Stimulated activated CD4-positive, alpha-beta T cell treated with anti-CD3 and anti-CD28 coated beads, Interleukin-4, amount 100 ng/mL, for 48 hours (primary cell): Measurements from ENCODE around the gene PROZ.

Source experiments
- DNase-seq, 2 donors: peaks; one replicate each; pipeline ENCODE4 v3.0.0-alpha.2; 2020; ENCODE audit warnings: low read depth in 2 of 2

PROZ gene

DNA sequence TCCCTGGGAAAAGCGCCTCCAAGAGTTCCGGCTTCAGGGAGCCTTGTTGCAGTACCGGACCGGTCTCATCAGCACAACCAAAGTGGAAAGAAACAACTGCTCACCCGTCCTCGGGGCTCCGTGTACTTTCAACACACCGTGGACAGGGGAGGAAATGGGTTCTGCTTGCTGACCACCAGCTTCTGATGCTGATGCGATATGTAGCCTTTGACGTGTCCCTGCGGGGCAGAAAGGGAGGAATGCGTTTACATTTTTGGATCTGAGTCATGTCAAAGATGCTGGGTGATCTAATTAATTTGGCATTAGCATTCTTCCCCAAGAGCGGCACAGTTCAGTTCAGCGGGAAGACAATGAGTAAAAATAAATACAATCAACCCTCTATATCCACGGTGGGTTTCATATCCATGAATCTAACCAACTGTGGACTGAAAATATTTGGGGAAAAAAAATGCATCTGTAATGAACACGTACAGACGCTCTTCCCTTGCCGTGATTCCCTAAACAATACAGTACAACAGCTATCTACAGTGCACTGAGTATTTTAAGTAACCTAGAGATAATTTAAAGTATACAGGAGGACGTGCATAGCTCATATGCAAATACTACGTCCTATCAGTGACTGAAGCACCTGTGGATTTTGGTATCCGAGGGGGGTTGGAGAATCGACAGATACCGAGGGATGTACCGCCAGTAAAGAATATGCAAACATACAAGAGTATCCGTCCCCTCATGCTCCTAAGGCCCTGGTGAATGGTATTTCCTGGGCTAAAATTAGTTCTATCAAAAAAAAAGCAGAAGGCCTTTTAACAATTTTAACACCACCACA, 19.8 kb downstream of the PROZ start:
- DNase-seq, result no peak

DNA sequence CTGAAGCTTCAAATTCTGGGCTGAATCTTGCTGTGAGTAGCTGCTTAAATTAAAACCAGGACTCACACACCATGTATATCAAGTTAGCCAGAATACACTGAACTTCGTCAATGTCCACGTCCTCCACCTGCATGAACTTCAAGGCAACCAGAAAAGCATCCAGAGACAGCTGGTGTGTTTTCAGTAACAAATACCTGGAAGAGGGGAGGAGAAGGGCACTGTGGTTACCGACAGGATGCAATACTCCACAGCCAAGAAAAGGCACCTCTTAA, 20.4 kb downstream of the PROZ start:
- no peak for DNase-seq

DNA sequence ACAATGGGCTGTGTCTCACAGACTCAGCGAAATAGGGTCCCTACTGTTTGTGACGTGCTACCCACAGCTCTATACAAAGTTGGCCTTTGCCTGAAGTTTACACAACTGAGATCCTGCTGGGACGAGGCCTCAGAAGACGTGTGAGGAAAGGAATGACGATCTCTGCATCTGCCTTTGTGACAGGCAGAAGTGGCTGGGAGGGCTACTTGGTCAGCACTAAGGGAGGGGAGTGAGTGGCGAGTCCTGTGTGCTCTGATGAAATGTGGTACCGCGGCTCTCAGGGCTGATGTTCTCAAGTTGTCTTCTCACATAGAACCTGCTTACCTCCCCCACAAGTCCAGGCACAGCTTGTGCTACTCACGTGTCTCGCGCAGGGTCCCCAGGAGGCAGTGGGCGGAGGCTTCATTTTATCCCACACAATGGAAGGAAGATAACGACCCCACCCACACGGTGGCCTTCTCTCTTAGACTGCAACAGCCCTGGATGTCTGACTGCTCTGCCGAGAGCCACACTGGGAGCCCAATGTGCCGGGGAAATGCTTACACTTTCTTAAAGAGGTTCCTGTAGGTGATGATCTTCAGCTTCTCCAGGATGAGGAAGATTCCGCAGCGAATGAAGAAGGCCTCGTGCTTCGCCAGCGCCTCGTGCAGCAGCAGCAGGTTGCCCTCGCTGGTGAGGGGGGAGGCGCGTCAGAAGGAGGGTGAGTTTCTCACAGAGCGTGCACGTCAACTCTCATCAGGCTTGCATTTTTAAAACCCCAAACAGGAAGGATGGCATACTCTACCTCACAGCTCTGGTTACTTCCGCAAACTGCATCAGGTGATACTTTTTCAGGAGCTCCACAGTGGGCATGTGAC, 21.2 kb downstream of the PROZ start:
- DNase-seq, result no peak

DNA sequence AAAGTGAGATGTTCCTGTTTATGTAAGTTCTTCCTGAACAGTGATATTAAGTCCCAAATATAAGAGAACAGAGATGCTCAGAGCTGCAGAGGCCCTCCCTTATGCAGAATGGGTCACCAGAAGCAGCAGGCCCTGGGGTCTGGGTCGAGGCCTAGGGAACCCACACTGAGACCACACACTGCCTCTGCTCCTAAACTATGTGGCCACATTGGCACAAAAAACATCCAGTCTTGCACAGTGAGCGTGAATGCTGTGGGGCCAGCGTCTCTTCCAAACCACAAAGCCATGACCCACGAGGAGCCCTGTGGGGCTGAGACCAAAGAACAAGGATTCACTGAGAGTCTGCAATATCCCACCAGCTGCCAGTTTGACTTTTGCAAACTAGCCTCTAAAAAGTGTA, 23.6 kb downstream of the PROZ start:
- DNase-seq, result no peak

DNA sequence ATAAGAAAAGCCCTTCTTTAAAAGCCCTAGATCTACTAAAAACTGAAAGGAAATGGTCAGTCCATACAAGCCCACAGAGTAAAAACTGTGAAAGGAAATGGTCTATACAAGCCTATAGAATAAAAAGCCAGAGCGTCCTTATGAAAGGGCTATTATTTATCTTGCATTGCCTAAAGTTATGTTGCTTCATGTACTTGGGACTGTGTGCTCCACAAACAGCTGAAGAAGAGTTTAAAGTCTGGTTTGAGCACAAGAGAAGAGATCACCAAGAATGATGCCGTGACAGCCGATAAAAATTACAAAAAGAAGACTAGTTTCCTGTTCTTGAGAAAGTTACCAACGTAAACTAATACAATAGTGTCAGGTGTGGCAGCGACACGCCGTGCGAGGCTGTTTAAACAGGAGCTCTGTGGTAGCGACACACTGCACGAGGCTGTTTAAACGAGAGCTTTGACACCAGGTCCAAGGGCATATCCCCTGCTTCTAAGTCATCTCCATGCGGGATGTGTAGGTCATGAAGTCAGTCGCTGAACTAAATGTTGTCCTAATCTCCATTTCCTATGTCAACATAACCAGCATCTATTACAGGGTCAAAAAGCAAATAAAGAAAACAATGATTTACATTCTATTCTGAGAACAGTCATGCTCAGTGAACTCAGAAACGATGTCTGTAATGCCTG, 25.1 kb downstream of the PROZ start:
- DNase-seq, result no peak

DNA sequence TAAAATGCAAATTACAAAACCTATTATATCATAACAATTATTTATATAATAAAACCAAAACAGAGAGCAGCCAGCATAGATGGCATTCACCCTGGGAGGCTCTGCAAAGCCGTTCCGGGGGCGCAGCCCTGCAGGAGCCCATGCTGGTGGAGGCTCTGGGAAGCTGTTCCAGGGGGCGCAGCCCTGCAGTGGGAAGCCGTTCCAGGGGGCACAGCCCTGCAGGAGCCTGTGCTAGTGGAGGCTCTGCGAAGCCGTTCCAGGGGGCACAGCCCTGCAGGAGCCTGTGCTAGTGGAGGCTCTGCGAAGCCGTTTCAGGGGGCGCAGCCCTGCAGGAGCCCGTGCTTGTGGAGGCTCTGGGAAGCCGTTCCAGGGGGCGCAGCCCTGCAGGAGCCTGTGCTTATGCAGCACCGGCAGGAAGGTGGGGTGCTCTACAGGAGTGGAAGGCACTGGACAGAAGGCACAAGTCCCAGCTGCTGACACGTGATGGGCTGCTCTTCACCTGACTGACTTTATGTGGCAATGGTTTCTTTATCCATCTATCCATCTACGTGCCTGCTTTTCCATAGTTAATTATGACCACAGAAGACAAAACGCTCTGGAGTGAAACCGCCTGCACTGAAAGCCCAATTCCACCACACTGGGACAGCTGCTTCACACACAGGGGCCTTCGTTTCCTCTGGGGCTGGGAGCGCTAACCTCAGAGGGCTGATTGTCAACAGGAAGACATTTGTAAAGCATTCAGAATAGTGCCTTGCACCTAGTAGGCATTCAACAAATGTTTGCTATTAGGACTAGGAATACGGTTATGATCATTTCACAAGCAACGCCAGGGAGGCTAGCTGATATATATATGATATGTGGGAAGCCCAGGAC, 26.4 kb downstream of the PROZ start:
- DNase-seq, result no peak

DNA sequence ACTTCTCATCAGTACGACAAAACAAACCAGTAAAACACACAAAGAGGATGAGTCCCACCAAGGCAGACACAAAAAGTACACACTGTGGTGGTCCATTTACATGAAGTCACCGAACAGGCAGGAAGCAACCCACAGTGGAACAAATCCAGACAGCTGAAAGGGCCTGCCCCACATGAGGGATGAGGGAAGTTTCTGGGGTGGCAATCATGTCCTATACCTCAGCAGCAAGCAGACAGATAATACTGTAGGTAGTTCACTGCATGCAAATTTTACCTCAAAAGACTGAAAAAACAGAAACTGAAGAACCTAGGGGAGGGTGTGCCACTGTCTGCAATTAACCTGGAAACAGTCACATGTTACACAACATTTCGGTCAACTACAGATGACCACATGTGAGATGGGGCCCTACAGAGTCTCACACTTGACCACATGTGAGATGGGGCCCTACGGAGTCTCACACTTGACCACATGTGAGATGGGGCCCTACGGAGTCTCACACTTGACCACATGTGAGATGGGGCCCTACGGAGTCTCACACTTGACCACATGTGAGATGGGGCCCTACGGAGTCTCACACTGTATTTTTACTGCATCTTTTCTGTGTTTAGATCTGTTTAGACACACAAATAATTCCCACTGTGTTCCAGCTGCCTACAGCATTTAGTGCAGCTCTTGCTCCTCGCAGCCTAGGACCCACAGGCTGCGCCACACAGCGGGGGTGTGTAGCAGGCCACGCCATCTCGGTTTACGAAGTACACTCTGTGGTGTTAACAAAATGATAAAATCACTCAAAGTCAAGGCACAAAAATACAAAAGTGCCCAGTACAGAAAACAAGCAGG, 27.8 kb downstream of the PROZ start:
- no peak for DNase-seq

DNA sequence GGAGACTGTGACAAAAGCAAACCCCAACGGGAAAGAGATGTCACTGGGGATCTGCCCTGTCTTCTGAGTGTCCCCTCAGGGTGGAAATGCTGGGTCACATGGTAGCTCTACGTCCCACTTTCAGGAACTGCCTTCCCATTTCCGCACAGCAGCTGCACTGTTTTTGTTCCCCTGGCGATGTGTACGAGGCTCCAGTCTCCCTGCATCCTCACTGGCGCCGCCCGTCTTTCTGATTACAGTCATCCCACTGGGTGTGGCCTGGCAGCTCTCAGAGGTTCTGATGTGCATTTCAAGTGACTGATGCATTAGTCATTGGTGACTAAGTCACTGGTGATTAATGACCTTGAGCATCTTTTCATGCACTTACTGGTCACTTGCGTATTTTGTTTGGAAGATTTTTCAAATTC, 28.8 kb downstream of the PROZ start:
- DNase-seq, result peak; percentile 64 to 69

DNA sequence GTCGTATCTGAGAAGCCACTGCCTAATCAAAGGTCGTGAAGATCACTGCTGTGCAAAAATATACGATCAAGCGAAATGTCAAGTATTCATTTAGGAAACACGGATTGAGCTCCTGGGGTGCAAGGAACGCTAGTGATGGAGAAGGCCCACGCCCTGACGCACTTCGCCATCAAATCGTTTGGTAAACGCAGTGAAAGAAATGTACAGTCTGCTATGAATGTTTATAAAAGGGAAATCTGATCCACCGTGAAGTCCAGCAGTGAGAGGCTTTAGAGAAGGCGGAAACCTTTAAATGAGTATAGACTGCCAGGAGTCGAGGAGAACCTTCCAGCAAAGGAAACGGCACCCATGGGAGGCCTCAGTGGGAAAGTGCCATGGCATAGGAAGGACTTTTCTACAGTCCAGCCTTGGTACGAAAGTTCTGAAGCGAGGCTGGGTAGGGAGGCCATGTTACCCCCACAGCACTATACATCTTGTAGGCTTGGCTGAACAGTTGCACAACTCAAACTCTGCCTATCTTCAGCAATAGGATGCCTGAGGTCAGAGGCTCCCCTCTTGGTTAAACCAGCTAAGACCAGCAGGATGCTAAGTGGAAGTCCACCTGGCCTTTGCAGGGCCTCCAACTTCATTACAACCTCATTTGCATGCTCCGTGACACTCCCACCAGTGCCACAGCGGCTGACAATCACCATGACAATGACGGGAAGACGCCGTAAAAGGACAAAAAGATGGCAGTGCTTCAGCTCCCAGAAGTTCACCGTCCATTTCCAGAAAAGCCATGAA, 29.6 kb downstream of the PROZ start:
- no peak for DNase-seq

DNA sequence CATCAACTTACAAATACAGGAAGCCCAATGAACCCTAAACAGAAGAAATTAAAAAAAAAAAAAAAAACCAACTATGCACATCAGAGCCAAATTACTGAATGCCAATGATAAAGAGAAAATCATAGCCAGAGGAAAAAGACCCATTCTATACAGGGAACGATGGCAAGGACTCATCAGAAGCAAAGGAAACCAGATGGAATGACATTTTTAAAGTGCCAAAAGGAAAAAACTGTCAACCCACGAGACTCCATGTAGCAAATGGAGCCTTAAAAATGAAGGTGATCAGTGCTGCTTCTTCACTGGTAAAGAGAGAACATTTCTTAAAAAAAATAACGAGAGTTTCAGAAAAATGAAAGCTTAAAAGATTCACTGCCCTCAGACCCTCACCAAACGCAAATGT, 31.7 kb downstream of the PROZ start:
- DNase-seq, result no peak

DNA sequence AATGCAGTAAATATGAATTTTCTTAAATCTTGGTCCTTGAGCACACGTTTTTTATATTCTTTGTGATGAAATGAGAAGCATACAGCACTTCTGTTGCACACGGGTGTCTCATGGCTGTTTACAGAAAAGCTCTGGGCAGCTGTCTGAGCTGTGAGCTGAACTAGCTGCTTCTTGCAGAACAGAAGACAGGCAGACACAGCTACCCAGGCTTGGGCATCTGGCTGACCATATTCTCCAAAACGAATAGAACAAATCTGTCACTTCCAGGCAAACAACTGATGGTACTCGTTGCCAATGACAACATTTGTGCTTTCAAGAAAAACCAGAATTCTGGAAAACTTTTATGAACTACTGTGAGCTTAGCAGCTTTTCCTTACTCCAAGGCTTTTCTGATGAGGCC, 33.8 kb downstream of the PROZ start:
- DNase-seq, result no peak

DNA sequence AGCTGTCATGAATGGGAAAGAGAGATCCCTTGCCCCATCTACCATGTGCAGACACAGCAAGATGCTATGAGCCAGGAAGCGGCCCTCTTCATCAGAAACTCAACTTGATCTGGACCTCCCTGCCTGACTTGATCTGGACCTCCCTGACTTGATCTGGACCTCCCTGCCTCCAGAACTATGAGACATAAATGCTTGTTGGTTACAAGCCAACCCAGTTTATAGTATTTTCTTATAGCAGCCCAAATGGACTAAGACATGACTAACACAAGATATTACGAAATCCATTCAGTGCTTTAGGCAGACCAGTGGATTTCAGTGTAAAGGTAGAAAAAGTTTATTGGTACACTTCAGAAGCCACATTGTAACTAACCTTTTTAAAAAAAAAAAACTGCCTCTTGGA, 34.5 kb downstream of the PROZ start:
- no peak for DNase-seq

DNA sequence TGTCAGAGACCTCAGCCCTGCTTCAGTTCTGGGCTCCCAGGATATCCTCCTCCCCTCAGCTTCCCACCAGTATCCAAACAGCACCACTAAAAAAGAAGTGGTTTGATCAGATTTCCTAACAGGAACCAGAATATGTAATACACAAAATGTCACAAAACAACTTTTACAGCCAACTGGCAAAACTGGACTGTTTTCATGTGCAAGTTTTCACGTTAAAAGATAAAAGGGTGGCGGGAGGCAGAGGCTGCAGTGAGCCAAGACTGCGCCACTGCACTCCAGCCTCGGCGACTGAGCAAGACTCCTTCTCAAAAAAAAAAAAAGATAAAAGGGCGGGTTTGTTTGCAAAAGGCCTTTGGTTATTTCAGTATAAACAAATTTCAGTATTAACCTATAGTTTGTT, 36.9 kb downstream of the PROZ start:
- DNase-seq, result no peak

DNA sequence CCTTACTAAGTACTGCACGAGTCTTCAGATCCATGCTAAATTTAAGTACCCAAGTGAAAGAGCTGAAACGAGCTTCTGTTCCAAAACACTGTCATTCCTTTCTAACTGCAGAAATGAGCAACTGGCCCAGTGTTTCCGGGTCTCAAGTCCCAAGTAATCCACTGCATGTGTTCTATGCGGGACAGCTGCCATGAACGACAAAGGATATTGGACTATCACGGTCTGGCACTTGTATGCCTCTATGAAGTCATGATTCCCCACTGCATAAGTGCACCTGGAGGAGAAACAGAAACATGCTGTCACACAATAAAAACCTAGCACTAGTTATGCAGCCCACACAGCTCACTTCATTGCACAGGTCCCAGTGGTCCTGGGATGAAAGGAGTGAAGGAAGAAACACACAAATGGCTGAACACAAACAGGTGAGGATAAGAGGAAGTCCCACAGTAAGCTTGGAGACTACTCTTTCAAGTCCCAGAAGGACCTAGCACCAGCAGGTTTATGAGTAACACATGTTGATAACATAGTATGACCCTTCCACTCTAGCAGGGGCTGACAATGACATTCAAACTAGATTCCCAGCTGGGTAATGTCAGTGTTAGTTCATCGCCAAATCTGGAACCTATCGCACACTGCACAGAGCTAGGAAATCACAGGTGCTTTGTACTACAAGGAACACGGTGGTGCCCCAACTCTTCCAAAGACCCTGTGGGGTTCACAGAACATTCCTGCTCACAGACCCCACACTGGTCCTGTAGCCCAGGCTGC, 38.7 kb downstream of the PROZ start:
- DNase-seq, result no peak

DNA sequence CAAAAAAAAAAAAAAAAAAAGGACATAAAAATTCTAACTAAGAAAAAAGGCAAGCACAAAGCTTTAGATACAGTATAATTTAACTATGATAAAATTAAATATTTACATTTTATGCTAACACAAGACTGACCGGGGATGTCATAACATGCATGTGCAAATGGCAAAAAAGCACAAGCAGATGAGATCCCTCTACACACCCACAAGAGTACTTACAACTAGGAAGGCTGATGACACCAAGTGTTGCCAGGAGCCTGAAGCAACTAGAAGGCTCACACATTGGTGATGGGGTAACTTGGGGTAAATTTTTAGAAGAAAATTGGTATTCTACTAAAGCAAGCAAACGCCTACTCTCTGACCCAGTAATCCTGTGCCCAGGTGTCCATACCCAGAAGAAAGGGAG, 43.4 kb downstream of the PROZ start:
- DNase-seq, result no peak

DNA sequence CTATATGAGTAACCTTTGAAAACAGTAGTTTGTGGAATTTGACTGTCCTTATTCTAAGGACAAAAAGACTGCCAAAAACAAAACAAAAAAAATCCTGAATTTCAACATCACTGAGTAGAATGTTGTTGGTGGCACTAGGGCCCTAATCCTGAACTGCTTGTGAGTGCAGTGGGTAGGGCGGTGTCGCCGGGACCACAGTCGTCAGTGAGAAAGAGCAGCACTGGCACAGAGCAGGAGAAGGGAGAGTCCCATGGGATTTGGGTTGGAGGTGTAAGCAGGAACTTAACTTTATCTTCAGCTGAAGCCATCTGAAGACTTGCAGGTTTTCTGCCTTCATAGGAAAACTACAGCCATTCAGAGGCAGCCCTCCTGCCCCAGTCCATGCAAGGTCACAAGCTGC, 44.5 kb downstream of the PROZ start:
- no peak for DNase-seq

DNA sequence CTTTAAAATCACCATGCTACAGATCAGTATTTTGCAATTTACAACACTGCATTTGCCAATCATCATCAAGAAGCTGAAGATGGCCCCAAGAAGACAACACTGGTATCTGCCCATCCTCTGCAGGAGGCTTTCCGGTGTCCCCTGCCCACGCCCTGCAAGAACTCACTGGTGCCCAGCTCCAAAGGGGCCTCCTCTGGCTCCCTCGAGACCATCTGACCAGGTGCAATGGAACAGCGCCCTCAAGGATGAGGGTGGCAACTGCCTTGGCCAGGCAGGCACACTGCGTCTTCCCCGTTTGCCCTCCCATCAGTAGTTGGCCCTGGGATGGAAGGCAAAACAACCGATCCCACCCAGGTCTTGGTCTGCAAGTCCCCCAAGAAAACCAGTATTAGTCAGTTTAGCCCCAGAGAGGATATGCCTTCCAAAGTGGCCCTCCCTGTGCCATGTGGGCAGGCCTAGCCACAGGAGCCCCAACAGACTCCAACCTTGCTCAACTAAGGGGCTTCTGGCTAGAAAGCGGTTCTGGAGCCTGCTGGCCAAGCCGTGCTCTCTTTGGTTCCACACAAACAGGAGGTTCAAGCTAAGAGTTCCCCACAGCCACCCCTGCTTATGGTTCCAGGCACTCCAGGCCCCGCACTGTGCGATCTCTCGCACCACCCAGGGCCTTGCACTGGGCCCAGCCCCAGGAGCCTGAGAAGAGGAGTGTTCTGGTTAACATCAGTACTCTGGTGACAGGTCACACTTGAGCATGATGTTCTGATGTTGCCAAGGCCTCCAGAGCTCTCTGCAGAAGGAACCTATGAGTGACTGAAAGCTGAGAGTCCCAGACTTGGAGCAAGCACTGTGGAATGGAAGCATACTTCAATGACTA, 45.3 kb downstream of the PROZ start:
- no peak for DNase-seq

DNA sequence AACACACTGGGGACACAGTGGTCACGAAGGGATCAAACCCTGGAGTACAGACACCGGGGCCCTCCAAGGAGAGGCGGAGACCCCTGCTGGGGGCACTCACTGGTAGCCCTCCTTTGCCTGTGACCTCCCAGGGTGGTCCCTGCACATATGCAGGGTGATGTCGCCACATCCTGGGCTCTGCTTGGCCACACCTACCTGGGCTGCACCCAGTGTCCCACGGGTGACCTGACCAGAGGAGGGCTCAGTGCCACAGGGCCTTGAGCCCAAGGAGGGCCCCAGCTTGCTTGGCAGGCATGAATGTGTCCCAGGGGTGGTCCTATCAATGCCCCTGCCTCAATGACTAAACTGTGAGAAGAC, 45.9 kb downstream of the PROZ start:
- DNase-seq, result no peak
